Natural killer cell (primary cell): ENCODE data around the gene GFOD1. TPM values are rescaled to one million over a fixed set of nuclear protein-coding genes. Genes with fewer than 3 reads are reported as not detected.

ENCODE experiments used
- ATAC-seq, 3 donors: fragments of 150-1000 bp in 2 of 3; fragments of 200-7000 bp in 1 of 3; cut with Tn5 transposase; 1 replicate in 1 of 3; 2 replicates in 2 of 3; pipeline ENCODE4 v1.10.0; 2021; ENCODE audit warnings: mild to moderate bottlenecking in 2 of 3, moderate library complexity in 2 of 3
- DNase-seq, 2 donors: peaks; one replicate each; pipeline versions ENCODE4 v3.0.0 to v3.0.0-alpha.2; 2013 to 2021; ENCODE audit warnings: mixed read lengths in 1 of 2
- H3K27ac ChIP-seq: one replicate; pipeline ENCODE4 v1.5.1; 2013; ENCODE audit warnings: mild to moderate bottlenecking, low read length
- H3K27me3 ChIP-seq: one replicate; pipeline ENCODE4 v1.6.1; 2013; ENCODE audit warnings: low read length; ENCODE audit not compliant: control insufficient read depth, insufficient read depth
- H3K36me3 ChIP-seq: one replicate; pipeline ENCODE4 v1.6.1; 2013; ENCODE audit warnings: low read length; ENCODE audit not compliant: control insufficient read depth, insufficient read depth
- H3K4me1 ChIP-seq: one replicate; pipeline ENCODE4 v1.6.1; 2013; ENCODE audit warnings: low read length; ENCODE audit not compliant: control insufficient read depth, insufficient read depth
- H3K4me3 ChIP-seq: one replicate; pipeline ENCODE4 v1.5.1; 2013; ENCODE audit warnings: low read length
- H3K9me3 ChIP-seq: one replicate; pipeline ENCODE4 v1.6.1; 2013; ENCODE audit warnings: low read length; ENCODE audit not compliant: control insufficient read depth, insufficient read depth
- H3K27ac Mint-ChIP-seq, 2 donors: one replicate each; pipeline ENCODE4 v1.8.0; 2022; ENCODE audit warnings: mild to moderate bottlenecking in 2 of 2, mixed read lengths in 2 of 2, moderate library complexity in 1 of 2
- H3K27me3 Mint-ChIP-seq, 2 donors: one replicate each; pipeline ENCODE4 v1.8.0; 2022; ENCODE audit warnings: low read depth in 2 of 2, mixed read lengths in 2 of 2
- H3K36me3 Mint-ChIP-seq: one replicate; pipeline ENCODE4 v1.8.0; 2022; ENCODE audit warnings: mixed read lengths
- H3K4me1 Mint-ChIP-seq, 2 donors: one replicate each; pipeline ENCODE4 v1.8.0; 2022; ENCODE audit warnings: mixed read lengths in 2 of 2
- H3K4me3 Mint-ChIP-seq: one replicate; pipeline ENCODE4 v1.8.0; 2022; ENCODE audit warnings: mild to moderate bottlenecking, moderate library complexity, mixed read lengths
- H3K9me3 Mint-ChIP-seq, 2 donors: one replicate each; pipeline ENCODE4 v1.8.0; 2022; ENCODE audit warnings: mixed read lengths in 2 of 2
- WGBS: methylation state at CpG from one replicate; pipeline ENCODE4 v1.1.7; 2013; ENCODE audit warnings: missing lambda C conversion rate; ENCODE audit not compliant: insufficient coverage; 5-methylcytosine and 5-hydroxymethylcytosine counted together
- intact Hi-C: fragments of 100-400 bp; cut with micrococcal nuclease; formaldehyde crosslinking; loops from one replicate; pipeline ENCODE4 v1.14.2; 2022
- total RNA-seq, 4 donors: library from RNA; stranded (reverse); fragments of 120-200 nt in 1 of 4; gene quantifications; one replicate each; pipeline versions ENCODE4 v1.2.3 to v1.2.4, GENCODE V29; 2013 to 2022
- TF ChIP-seq, protein P1 (sequence below): fragments of 200-600 bp; IDR thresholded peaks from one replicate; pipeline ENCODE4 v1.8.0; 2022; ENCODE audit warnings: antibody characterized with exemption

GFOD1 gene, protein sequence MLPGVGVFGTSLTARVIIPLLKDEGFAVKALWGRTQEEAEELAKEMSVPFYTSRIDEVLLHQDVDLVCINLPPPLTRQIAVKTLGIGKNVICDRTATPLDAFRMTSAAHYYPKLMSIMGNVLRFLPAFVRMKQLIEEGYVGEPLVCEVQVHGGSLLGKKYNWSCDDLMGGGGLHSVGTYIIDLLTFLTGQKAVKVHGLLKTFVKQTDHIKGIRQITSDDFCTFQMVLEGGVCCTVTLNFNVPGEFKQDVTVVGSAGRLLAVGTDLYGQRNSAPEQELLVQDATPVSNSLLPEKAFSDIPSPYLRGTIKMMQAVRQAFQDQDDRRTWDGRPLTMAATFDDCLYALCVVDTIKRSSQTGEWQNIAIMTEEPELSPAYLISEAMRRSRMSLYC
- 10 to 100 TPM; 59.7 to 74.5 (median 71.2) TPM for total RNA-seq
- total RNA-seq (2013) = 38.7 TPM

DNA sequence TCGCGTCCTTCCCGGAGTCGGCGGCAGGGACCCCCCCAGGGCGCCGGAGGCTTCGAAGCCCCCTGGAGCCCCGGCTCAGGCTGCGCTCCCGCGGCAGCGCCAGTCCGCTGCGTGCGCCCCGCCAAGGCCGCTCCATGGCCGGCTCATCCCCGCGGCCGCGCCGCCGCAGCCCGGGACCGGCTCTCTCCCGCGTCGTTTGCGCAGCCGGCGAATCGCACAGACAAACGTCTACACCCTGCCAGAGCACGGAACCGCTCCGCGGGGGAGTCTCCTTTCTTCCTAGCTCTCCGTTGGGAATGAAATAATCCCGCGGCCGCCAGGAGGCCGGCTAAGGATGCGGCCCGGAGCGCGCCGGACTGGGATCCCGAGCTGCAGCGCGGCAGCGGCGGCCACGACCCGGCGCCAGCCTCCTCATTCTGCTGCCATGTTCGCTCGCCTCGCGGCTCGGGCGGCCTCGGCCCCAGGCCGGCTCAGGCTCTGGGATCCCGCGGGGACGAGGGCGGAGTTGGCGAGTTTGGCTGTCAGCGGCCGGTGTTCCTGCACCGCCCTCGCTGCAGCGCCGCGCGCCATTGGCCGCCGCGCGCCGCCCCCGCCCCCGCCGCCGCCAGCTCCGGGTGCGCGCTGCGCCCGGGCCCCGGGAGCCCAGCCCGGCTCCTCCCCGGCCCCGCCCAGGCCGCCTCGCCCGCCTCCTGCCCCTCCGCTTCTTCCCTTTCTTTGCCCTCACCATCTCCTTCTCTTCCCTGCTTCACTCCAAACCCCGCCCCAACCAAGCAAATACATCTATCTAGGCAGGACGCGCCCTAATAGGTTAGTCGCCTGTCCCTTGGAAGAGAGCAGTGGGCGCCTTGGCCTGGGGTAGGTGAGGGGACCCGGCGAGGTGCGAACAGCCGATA, at the start of gene GFOD1:
Gene GFOD1, minus strand, starts transcription at position 479 of the 893 bp plus-strand sequence. CDS start 710 bp downstream, outside the sequence.
- H3K4me3 ChIP-seq = peak within 1 kb of the TSS; percentile 85
- TF ChIP-seq, protein P1, sequence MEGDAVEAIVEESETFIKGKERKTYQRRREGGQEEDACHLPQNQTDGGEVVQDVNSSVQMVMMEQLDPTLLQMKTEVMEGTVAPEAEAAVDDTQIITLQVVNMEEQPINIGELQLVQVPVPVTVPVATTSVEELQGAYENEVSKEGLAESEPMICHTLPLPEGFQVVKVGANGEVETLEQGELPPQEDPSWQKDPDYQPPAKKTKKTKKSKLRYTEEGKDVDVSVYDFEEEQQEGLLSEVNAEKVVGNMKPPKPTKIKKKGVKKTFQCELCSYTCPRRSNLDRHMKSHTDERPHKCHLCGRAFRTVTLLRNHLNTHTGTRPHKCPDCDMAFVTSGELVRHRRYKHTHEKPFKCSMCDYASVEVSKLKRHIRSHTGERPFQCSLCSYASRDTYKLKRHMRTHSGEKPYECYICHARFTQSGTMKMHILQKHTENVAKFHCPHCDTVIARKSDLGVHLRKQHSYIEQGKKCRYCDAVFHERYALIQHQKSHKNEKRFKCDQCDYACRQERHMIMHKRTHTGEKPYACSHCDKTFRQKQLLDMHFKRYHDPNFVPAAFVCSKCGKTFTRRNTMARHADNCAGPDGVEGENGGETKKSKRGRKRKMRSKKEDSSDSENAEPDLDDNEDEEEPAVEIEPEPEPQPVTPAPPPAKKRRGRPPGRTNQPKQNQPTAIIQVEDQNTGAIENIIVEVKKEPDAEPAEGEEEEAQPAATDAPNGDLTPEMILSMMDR = no peak
- peak; percentile 75 to 89 (median 83) for ATAC-seq
- H3K9me3 Mint-ChIP-seq = no peaks in the 10 kb centered on the region
- H3K4me1 Mint-ChIP-seq = peaks cover 34 to 53% of the 10 kb centered on the region in 2 donors
- WGBS = under 1% methylated on average over 109 of the region's 109 CpGs
- no peaks in the 10 kb centered on the region for H3K27me3 Mint-ChIP-seq
- H3K4me3 Mint-ChIP-seq = peak within 1 kb of the TSS; percentile 90
- no peaks in the 10 kb centered on the region for H3K27me3 ChIP-seq
- peak; percentile 77 to 84 for DNase-seq
- H3K27ac Mint-ChIP-seq = peak within 1 kb of the TSS; percentile 78 to 90
- no peaks in the 10 kb centered on the region for H3K36me3 ChIP-seq
- peaks cover 39% of the 10 kb centered on the region for H3K4me1 ChIP-seq
- intact Hi-C loops = loop anchor here (2.0 to 5.0 kb wide), 4 partner anchors 33 to 160 kb away; partner anchors contain the start of gene TBC1D7
- no peaks in the 10 kb centered on the region for H3K36me3 Mint-ChIP-seq
- H3K27ac ChIP-seq = peak within 1 kb of the TSS; percentile 52
- no peaks in the 10 kb centered on the region for H3K9me3 ChIP-seq

DNA sequence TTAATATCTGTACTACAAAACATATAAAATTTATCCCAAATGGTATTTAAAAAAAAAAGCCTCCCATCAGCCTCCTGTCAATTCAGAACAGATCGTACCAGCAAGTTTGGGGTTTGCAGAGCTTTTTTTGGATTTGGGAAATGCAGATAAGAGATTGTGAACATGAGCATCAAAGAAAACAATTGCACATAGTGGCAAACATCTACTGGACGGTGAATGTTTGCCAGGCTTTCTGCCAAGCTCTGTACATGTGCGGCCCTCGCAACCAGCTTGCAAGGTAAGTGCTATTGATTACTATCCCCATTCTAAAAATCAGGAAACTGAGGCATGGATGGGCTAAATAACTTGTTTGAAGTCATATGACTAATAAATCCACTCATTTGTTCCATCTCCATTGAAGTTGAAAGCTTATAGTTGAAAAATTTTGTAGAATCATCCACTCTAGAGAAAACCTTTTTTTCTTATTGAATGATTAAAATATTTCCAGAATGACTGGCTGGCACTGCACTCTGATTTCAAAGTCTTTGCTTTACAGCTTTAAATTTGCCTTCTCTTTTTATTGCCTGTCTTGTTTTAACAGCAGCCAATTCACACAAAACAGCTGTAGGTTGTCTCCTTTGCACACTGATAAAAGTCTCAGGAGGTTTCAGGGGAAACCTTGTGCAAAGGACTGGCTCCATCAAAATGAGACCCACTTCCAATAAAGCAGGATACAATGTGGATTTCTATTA, 49.6 kb upstream of the GFOD1 start:
- Mint-ChIP-seq H3K27me3 (no peaks in the 10 kb centered on the region), H3K4me1 (no peaks in the 10 kb centered on the region), H3K36me3 (no peaks in the 10 kb centered on the region), H3K27ac (no peak overlapping the region), H3K9me3 (no peaks in the 10 kb centered on the region), H3K4me3 (no peak overlapping the region)
- H3K36me3 ChIP-seq = no peaks in the 10 kb centered on the region
- no peaks in the 10 kb centered on the region for H3K27me3 ChIP-seq
- ATAC-seq (no peak), DNase-seq (no peak)
- no peak overlapping the region for H3K4me3 ChIP-seq
- H3K27ac ChIP-seq = no peak overlapping the region
- TF ChIP-seq, protein P1 = no peak
- intact Hi-C loops = no loop called here
- 90% methylated on average over 4 of the region's 4 CpGs for WGBS
- H3K4me1 ChIP-seq = no peaks in the 10 kb centered on the region
- no peaks in the 10 kb centered on the region for H3K9me3 ChIP-seq

DNA sequence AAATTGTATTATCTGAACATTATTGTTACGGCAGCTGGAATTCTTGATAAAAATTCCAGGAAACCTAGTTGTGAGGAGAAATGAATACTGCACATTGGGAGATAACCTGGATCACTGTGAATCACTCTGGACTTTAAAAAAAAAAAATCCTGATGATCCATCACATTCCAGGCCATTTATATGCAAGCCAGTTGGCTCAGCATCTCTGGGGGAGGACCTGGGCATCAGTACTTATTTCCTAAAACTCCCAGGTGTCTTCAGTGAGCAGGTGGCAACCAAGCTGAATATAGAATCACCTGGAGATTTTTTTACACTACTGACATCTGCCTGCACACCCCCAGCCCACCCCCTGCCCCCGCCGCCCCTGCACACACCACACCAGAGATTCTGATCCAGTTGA, 47.9 kb upstream of the GFOD1 start:
- no peaks in the 10 kb centered on the region for H3K9me3 Mint-ChIP-seq
- no peaks in the 10 kb centered on the region for H3K27me3 Mint-ChIP-seq
- Histone ChIP-seq H3K27ac (no peak overlapping the region), H3K4me1 (no peaks in the 10 kb centered on the region), H3K27me3 (no peaks in the 10 kb centered on the region), H3K9me3 (no peaks in the 10 kb centered on the region), H3K36me3 (no peaks in the 10 kb centered on the region), H3K4me3 (no peak overlapping the region)
- no peaks in the 10 kb centered on the region for H3K36me3 Mint-ChIP-seq
- no peak for ATAC-seq
- no peak overlapping the region for H3K4me3 Mint-ChIP-seq
- intact Hi-C loops = no loop called here
- no peak overlapping the region for H3K27ac Mint-ChIP-seq
- no peaks in the 10 kb centered on the region for H3K4me1 Mint-ChIP-seq
- no peak for DNase-seq
- WGBS = 100% methylated on average over 2 of the region's 3 CpGs
- TF ChIP-seq, protein P1 = no peak
